ENCODE measurements around the gene GNG7. TPM values are rescaled to one million over a fixed set of nuclear protein-coding genes. Genes with fewer than 3 reads are reported as not detected.

Gene GNG7
- total and polyA plus RNA-seq, 3 donors from 2014 or later: 16.9 to 38.7 (median 25.3) TPM

GRCh38 chr19:2528675-2529101, 173.8 kb downstream of the GNG7 start:
- H3K27me3 ChIP-seq: no peaks in the 10 kb centered on the region
- TF ChIP-seq CTCF (IDR thresholded peaks at IDR 0.05): no peak
- TF ChIP-seq POLR2A (IDR thresholded peaks at IDR 0.05): no peak
- no peak for DNase-seq
- H3K9me3 ChIP-seq: no peaks in the 10 kb centered on the region
- no peak overlapping the region for H3K27ac ChIP-seq
- intact Hi-C loops (cut with DNase I; ENCODE audit: low total_unique reads): no loop called here
- 63 to 78% methylated on average over 3 to 8 of the region's 8 CpGs for WGBS, 2 donors
- H3K36me3 ChIP-seq (ENCODE audit: low read depth, missing control alignments): no peaks in the 10 kb centered on the region
- H3K4me1 ChIP-seq: peaks cover 13% of the 10 kb centered on the region
- no peak overlapping the region for H3K4me3 ChIP-seq

GRCh38 chr19:2527686-2528085, 174.8 kb downstream of the GNG7 start:
- no peaks in the 10 kb centered on the region for H3K9me3 ChIP-seq
- H3K4me3 ChIP-seq: no peak overlapping the region
- no peaks in the 10 kb centered on the region for H3K36me3 ChIP-seq (ENCODE audit: low read depth, missing control alignments)
- no peak for TF ChIP-seq POLR2A (IDR thresholded peaks at IDR 0.05)
- TF ChIP-seq CTCF (IDR thresholded peaks at IDR 0.05): no peak
- no peak for DNase-seq
- no peaks in the 10 kb centered on the region for H3K27me3 ChIP-seq
- intact Hi-C loops (cut with DNase I; ENCODE audit: low total_unique reads): no loop called here
- WGBS, 2 donors: 85 to 93% methylated on average over 2 to 4 of the region's 4 CpGs
- H3K27ac ChIP-seq: no peak overlapping the region
- H3K4me1 ChIP-seq: peaks cover 15% of the 10 kb centered on the region

GRCh38 chr19:2527171-2527570, 175.3 kb downstream of the GNG7 start:
- peaks cover 15% of the 10 kb centered on the region for H3K4me1 ChIP-seq
- no peak overlapping the region for H3K4me3 ChIP-seq
- 85 to 88% methylated on average over 4 to 13 of the region's 14 CpGs for WGBS, 2 donors
- TF ChIP-seq POLR2A (IDR thresholded peaks at IDR 0.05): no peak
- TF ChIP-seq CTCF (IDR thresholded peaks at IDR 0.05): no peak
- DNase-seq: no peak
- H3K9me3 ChIP-seq: no peaks in the 10 kb centered on the region
- H3K36me3 ChIP-seq (ENCODE audit: low read depth, missing control alignments): no peaks in the 10 kb centered on the region
- no peaks in the 10 kb centered on the region for H3K27me3 ChIP-seq
- intact Hi-C loops (cut with DNase I; ENCODE audit: low total_unique reads): no loop called here
- H3K27ac ChIP-seq: no peak overlapping the region

- peak; percentile 48 for DNase-seq
Observed at GRCh38 chr19:2524840-2525723, 177.4 kb downstream of the GNG7 start.

More at GRCh38 chr19:2524840-2525723, 177.4 kb downstream of the GNG7 start:
- TF ChIP-seq CTCF (IDR thresholded peaks at IDR 0.05) (no peak), POLR2A (IDR thresholded peaks at IDR 0.05) (no peak)
- 51 to 53% methylated on average over 16 to 45 of the region's 45 CpGs for WGBS, 2 donors
- no peak overlapping the region for H3K27ac ChIP-seq
- no peaks in the 10 kb centered on the region for H3K9me3 ChIP-seq
- no peaks in the 10 kb centered on the region for H3K36me3 ChIP-seq (ENCODE audit: low read depth, missing control alignments)
- peak overlapping the region in 1 of 2 donors; percentile 13 for H3K4me3 ChIP-seq
- H3K4me1 ChIP-seq: peaks cover 15% of the 10 kb centered on the region
- H3K27me3 ChIP-seq: no peaks in the 10 kb centered on the region
- intact Hi-C loops (cut with DNase I; ENCODE audit: low total_unique reads): no loop called here

Data from testis (tissue), 3 donors.